ENCODE measurements around the gene ARHGAP31. TPM values are rescaled to one million over a fixed set of nuclear protein-coding genes. Genes with fewer than 3 reads are reported as not detected.
"Not testable (repeated sequence)": the region's sequence is repeated elsewhere in the genome, so short reads cannot be mapped to it uniquely, and the experiment has no call there.

Gene ARHGAP31
- total and polyA plus RNA-seq, 2 of the 8 experiments (the other 6 are each of a cell fraction or from before 2014, with no cell fraction given), result 1.1 to 7.6 TPM

GRCh38 chr3:119355608-119356007 lies 61.4 kb downstream of the ARHGAP31 start:
- H3K9me3 ChIP-seq (ENCODE audit: insufficient read depth in 2 of 2, low read depth in 1 of 2, low read length in 1 of 2); DNase-seq (ENCODE audit: low read depth in 1 of 2, low spot score in 2 of 2); H3K23ac ChIP-seq (ENCODE audit: insufficient read length); H3K79me2 ChIP-seq (ENCODE audit: control insufficient read depth in 1 of 2, insufficient read depth in 2 of 2, low read length in 2 of 2); H4K8ac ChIP-seq (ENCODE audit: extremely low read depth, insufficient read depth, low read length); H3K4me3 ChIP-seq (ENCODE audit: extremely low read depth in 1 of 4, insufficient read depth in 2 of 4, low read depth in 3 of 4, low read length in 4 of 4); H2AK5ac ChIP-seq (ENCODE audit: low read depth, low read length); H4K91ac ChIP-seq (replicated peaks; ENCODE audit: insufficient read length, low read length); H2AFZ ChIP-seq (ENCODE audit: low read length); H3K27me3 ChIP-seq (replicated peaks in 1 of 4; ENCODE audit: control insufficient read depth in 3 of 4, extremely low read depth in 1 of 4, insufficient read depth in 3 of 4, low read length in 3 of 4); H3K27ac ChIP-seq (ENCODE audit: low read depth, low read length); H2BK12ac ChIP-seq (ENCODE audit: low read depth, low read length); H3K56ac ChIP-seq (replicated peaks; ENCODE audit: insufficient read length, low read depth, low read length); H3K14ac ChIP-seq (ENCODE audit: insufficient read length); FAIRE-seq; H4K20me1 ChIP-seq (replicated peaks in 1 of 2; ENCODE audit: control insufficient read depth in 1 of 2, insufficient read depth in 2 of 2, low read length in 2 of 2); H3K79me1 ChIP-seq (ENCODE audit: low read depth, low read length); H3K36me3 ChIP-seq (ENCODE audit: control insufficient read depth in 2 of 4, insufficient read depth in 4 of 4, low read length in 3 of 4); POLR2A ChIA-PET (ENCODE audit: partially characterized antibody); H2BK15ac ChIP-seq (ENCODE audit: low read length); H3K9ac ChIP-seq (replicated peaks in 1 of 4; ENCODE audit: extremely low read depth in 1 of 4, low read depth in 3 of 4, low read length in 3 of 4); H3K4me2 ChIP-seq (ENCODE audit: insufficient read depth in 1 of 2, low read depth in 2 of 2, low read length in 2 of 2); H2BK5ac ChIP-seq (ENCODE audit: low read depth, low read length); H3K4ac ChIP-seq (replicated peaks; ENCODE audit: insufficient read length, low read depth, low read length); H2BK20ac ChIP-seq (ENCODE audit: low read length); H3K23me2 ChIP-seq (ENCODE audit: low read depth, low read length); H2BK120ac ChIP-seq (replicated peaks; ENCODE audit: low read depth, low read length); H4K5ac ChIP-seq (ENCODE audit: insufficient read length, low read depth, low read length); H3K18ac ChIP-seq (ENCODE audit: extremely low read depth, low read length): not testable (repeated sequence)
- peaks cover 11 to 35% (median 28%) of the 10 kb centered on the region in 4 experiments for H3K4me1 ChIP-seq (replicated peaks in 1 of 4; ENCODE audit: control insufficient read depth in 3 of 4, insufficient read depth in 4 of 4, low read length in 3 of 4)
- 91% methylated on average over 5 of the region's 5 CpGs; no CpG with 5 or more reads in 1 of the 2 experiments for WGBS, 2 experiments (ENCODE audit: extremely low coverage in 1 of 2, insufficient coverage in 1 of 2, insufficient read length in 1 of 2, insufficient replicate concordance in 2 of 2, low coverage in 1 of 2, low lambda C conversion rate in 2 of 2, missing lambda C conversion rate in 1 of 2)
- CTCF ChIA-PET (ENCODE audit: partially characterized antibody), result interaction anchor here (0.6 kb wide), 1 partner anchor 122 kb away, joined by 4 read pairs; no protein-coding TSS in a partner anchor

Measured in H1 (cell line).